SK-N-MC (cell line): ENCODE results near the gene TTC28.

Experiments
- EZH2 ChIP-seq: fragments of 200-600 bp; sonication (generic); IDR thresholded peaks from one replicate; pipeline ENCODE4 v1.6.1; 2017; ENCODE audit warnings: antibody characterized with exemption
- FOXP2 ChIP-seq: optimal IDR thresholded peaks from 2 replicates; pipeline ENCODE3; 2011; ENCODE audit warnings: mild to moderate bottlenecking, moderate library complexity; ENCODE audit not compliant: insufficient read depth; ENCODE audit errors: extremely low read length, control extremely low read depth
- POLR2AphosphoS5 ChIP-seq: IDR thresholded peaks from 2 replicates; pipeline ENCODE4 v1.6.1; 2012; ENCODE audit warnings: mild to moderate bottlenecking, low read depth, low read length, borderline replicate concordance

- no peak for TF ChIP-seq POLR2AphosphoS5
- no peak for TF ChIP-seq FOXP2
- no peak for TF ChIP-seq EZH2
Measured at GRCh38 chr22:27990451-27990840, 689.2 kb downstream of the TTC28 start.
